ENCODE results near the gene PPEF2.

GRCh38 chr4:75891611-75892010, 10.6 kb downstream of the PPEF2 start:
- no peak for TF ChIP-seq EZH2phosphoT487 (IDR thresholded peaks at IDR 0.05; ENCODE audit: insufficient read depth, low read depth)
- TF ChIP-seq EZH2 (IDR thresholded peaks at IDR 0.05; ENCODE audit: insufficient read depth, poor library complexity, severe bottlenecking), result no peak
